Measurements from ENCODE around the gene NFATC1. TPM values are rescaled to one million over a fixed set of nuclear protein-coding genes. Genes with fewer than 3 reads are reported as not detected.
"Not testable (repeated sequence)": the region's sequence is repeated elsewhere in the genome, so short reads cannot be mapped to it uniquely, and the experiment has no call there.

NFATC1 gene
- total RNA-seq, 1 donor from 2014 or later: 50.8 TPM

- no peak for DNase-seq (ENCODE audit: low spot score)
Observed at GRCh38 chr18:79472176-79472575, 76.4 kb downstream of the NFATC1 start.

DNA sequence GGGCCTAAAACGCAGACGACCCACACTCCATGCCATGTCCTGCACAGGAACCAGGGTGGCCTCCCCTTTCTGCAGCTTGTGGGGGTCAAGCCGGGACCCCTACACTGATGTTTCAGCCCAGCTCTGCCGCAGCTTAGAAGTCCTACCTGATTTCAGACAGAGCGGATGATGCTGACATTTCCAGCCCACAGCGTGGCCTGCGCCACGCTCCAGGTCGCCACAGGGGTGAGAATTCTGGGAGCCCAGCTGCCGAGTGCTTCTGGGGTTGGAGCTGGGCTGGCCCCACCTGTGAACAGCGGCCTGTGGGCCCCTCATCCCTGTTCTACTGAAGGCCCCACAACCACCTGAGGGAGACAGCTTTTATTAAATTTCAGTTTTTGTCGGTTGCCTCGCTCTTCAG lies 77.2 kb downstream of the NFATC1 start:
- no peak for DNase-seq (ENCODE audit: low spot score)

GRCh38 chr18:79476031-79476917 lies 80.5 kb downstream of the NFATC1 start:
- no peak for DNase-seq (ENCODE audit: low spot score)

- DNase-seq (ENCODE audit: low spot score): no peak
Observed at GRCh38 chr18:79476918-79477571, 81.3 kb downstream of the NFATC1 start.

DNA sequence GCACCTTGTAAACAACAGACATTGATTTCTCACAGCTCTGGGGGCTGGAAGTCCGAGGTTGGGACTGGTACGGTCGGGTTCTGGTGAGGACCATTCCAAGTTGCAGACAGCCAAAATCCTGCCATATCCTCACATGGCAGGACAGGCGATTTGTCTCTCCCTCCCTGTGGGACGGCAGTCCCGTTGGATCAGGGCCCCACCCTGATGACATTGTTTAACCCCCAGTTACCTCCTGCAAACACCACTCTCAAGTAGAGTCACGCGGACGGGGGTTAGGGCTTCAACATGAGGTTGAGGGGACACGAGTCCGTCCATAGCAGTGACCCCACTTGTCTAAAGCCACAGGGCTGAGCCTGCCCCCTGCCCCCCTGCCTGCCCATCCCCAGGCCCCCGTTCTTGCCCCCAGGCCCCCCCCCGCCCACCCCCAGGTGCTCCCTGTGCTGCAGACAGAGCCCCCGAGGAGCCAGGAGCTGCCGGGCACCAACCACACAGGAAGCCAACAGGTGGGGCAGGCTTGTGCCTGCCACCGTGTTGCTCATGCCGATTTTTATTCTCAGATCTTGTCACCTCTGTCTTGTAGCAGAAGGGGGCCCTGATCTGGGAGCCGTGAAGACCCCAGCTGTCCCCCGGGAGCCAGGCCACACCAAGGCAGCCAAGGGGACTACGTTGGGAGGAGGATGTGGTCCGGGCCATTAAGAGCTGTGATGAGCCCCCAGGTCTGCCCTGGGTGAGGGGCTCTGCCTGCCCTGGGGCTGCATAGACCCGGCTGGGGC lies 82.2 kb downstream of the NFATC1 start:
- no peak for DNase-seq (ENCODE audit: low spot score)

DNA sequence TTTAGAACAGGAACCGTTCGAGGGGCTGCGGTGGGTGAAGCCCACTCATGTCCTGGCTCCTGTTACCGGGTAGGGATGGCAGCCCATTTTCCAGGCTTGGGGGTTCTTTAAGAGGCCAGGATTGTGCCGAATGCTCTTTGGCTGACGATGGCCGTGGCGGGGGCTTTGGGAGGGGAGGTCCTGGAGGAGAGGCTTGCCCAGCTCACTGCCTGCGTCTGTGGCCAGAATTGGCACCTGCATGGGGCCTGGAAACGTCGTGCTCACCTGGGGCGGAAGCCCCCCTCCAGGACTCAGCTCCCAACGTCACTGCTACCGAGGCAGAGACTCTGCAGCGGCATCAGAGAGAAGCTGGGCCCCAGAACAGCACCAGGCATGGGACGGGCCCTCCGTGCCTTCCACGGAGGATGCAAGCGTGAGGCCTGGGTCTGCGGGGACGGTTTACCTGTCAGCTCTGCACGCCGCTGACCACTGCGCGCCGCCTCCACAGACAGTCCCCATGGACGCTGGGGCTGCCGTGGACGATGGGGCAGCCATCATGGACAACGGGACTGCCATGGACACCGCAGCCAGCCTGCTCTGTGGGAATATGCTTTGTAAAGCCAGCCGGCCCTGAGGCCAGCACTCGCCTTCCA lies 82.9 kb downstream of the NFATC1 start:
- DNase-seq (ENCODE audit: low spot score): no peak

GRCh38 chr18:79479116-79479760 lies 83.5 kb downstream of the NFATC1 start:
- no peak for DNase-seq (ENCODE audit: low spot score)

GRCh38 chr18:79479761-79480161 lies 84.0 kb downstream of the NFATC1 start:
- no peak for DNase-seq (ENCODE audit: low spot score)

- no peak for DNase-seq (ENCODE audit: low spot score)
Observed at GRCh38 chr18:79480171-79481045, 84.7 kb downstream of the NFATC1 start.

DNA sequence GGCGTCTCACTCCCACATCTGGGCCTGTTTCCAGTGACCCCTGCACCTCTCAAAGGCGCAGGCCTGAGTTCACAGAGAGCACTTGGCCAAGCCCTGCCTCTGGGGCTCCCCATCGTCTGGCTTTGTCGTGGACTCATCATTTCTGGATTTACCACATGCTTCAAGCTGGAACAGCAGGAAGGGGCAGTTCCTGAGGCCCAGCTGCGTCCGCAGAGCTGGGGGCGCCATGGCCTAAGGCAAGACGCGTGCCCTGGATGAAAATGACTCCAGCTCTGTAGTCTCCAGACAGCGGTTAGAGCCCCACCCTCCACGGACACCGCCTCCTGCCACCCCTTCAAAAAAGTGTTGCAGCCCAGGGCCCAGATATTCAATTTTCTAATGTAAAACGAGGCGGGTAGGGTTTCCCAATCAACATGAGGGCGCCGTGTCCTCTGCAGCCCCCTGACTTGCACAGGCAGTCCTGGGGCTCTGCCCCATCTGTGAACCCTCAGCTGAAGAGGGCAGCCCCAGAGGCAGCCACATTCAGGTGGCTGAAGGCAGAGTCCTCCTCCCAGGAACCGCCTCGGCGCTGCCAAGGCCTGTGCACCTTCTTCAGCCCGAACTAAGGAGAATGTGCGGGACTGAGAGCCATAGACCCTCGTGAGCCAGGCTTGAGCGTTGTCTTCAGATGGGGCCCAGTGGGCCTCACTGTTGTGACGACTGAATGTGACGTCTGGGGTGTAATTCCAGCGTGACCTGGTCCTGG lies 85.5 kb downstream of the NFATC1 start:
- no peak for DNase-seq (ENCODE audit: low spot score)

DNA sequence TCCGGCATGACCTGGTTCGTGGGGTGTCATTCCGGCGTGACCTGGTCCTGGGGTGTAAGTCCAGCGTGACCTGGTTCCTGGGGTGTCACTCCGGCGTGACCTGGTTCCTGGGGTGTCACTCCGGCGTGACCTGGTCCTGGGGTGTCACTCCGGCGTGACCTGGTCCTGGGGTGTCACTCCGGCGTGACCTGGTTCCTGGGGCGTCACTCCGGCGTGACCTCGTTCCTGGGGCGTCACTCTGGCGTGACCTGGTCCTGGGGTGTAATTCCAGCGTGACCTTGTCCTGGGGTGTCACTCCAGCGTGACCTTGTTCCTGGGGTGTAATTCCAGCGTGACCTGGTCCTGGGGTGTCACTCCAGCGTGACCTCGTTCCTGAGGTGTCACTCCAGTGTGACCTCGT lies 87.7 kb downstream of the NFATC1 start:
- not testable (repeated sequence) for DNase-seq (ENCODE audit: low spot score)

DNA sequence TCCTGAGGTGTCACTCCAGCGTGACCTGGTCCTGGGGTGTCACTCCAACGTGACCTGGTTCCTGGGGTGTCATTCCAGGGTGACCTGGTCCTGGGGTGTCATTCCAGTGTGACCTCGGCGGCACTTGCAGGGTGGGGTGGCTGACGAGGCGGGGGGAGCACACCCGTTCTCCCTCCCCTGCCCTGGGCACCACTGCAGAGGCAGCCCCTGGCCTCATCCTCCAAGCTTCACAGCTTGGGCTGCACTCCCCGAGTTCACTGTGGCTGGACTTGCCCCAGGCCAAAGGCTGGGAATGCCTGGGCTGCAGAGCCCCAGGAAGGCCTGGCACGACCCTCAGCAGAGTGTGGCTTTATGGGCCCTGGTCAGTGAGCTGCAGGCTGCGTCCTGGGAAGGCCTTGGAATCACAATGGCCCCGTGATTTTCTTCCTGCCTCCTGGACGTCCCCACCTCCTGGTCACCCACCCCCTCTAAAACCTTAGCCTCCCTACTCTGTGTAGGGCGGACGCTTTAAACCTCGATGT lies 88.3 kb downstream of the NFATC1 start:
- DNase-seq (ENCODE audit: low spot score): no peak

- peak; percentile 70 for DNase-seq (ENCODE audit: low spot score)
Observed at GRCh38 chr18:79484661-79485621, 89.2 kb downstream of the NFATC1 start.

GRCh38 chr18:79485788-79486355 lies 90.1 kb downstream of the NFATC1 start:
- DNase-seq (ENCODE audit: low spot score): peak; percentile 77

GRCh38 chr18:79486356-79487182 lies 90.8 kb downstream of the NFATC1 start:
- DNase-seq (ENCODE audit: low spot score): no peak

GRCh38 chr18:79487183-79487800 lies 91.6 kb downstream of the NFATC1 start:
- no peak for DNase-seq (ENCODE audit: low spot score)
